ENCODE data around the gene RABGEF1.
"Not testable (repeated sequence)": the region's sequence is repeated elsewhere in the genome, so short reads cannot be mapped to it uniquely, and the experiment has no call there.

Gene RABGEF1

GRCh38 chr7:66707825-66708224 is 32.7 kb upstream of the RABGEF1 start:
- Histone ChIP-seq H3K9me3 (ENCODE audit: control insufficient read depth, insufficient read depth, low read depth, low read length) (no peaks in the 10 kb centered on the region), H3K36me3 (ENCODE audit: control insufficient read depth, insufficient read depth, low read length) (peaks cover 5% of the 10 kb centered on the region; the same call in 1 of the 2 replicates), H3K4me1 (ENCODE audit: control insufficient read depth, insufficient read depth, low read length) (no peaks in the 10 kb centered on the region), H3K9ac (ENCODE audit: low read length) (no peak overlapping the region), H3K27ac (ENCODE audit: low read depth, low read length) (no peak overlapping the region), H3K4me3 (ENCODE audit: low read depth, low read length) (no peak overlapping the region), H3K27me3 (ENCODE audit: control insufficient read depth, insufficient read depth, low read length) (no peaks in the 10 kb centered on the region)

- peaks cover 17% of the 10 kb centered on the region for H3K36me3 ChIP-seq (ENCODE audit: control insufficient read depth, insufficient read depth, low read length)
- not testable (repeated sequence) for H3K9me3 ChIP-seq (ENCODE audit: control insufficient read depth, insufficient read depth, low read depth, low read length); H3K4me3 ChIP-seq (ENCODE audit: low read depth, low read length)
Observed at GRCh38 chr7:66710752-66711151, 29.8 kb upstream of the RABGEF1 start.

GRCh38 chr7:66713687-66714086 is 26.8 kb upstream of the RABGEF1 start:
- H3K27ac ChIP-seq (ENCODE audit: low read depth, low read length): no peak overlapping the region
- H3K27me3 ChIP-seq (ENCODE audit: control insufficient read depth, insufficient read depth, low read length): no peaks in the 10 kb centered on the region
- H3K36me3 ChIP-seq (ENCODE audit: control insufficient read depth, insufficient read depth, low read length): peaks cover 18% of the 10 kb centered on the region
- peaks cover 6% of the 10 kb centered on the region; the same call in 1 of the 2 replicates for H3K9me3 ChIP-seq (ENCODE audit: control insufficient read depth, insufficient read depth, low read depth, low read length)
- no peaks in the 10 kb centered on the region for H3K4me1 ChIP-seq (ENCODE audit: control insufficient read depth, insufficient read depth, low read length)
- H3K9ac ChIP-seq (ENCODE audit: low read length): no peak overlapping the region
- H3K4me3 ChIP-seq (ENCODE audit: low read depth, low read length): no peak overlapping the region

More at GRCh38 chr7:66710752-66711151, 29.8 kb upstream of the RABGEF1 start:
- not testable (repeated sequence) for H3K9ac ChIP-seq (ENCODE audit: low read length); H3K4me1 ChIP-seq (ENCODE audit: control insufficient read depth, insufficient read depth, low read length); H3K27ac ChIP-seq (ENCODE audit: low read depth, low read length); H3K27me3 ChIP-seq (ENCODE audit: control insufficient read depth, insufficient read depth, low read length)

GRCh38 chr7:66716634-66717033 is 23.9 kb upstream of the RABGEF1 start:
- H3K9ac ChIP-seq (ENCODE audit: low read length); H3K4me3 ChIP-seq (ENCODE audit: low read depth, low read length); H3K9me3 ChIP-seq (ENCODE audit: control insufficient read depth, insufficient read depth, low read depth, low read length); H3K27ac ChIP-seq (ENCODE audit: low read depth, low read length); H3K4me1 ChIP-seq (ENCODE audit: control insufficient read depth, insufficient read depth, low read length); H3K27me3 ChIP-seq (ENCODE audit: control insufficient read depth, insufficient read depth, low read length): not testable (repeated sequence)
- H3K36me3 ChIP-seq (ENCODE audit: control insufficient read depth, insufficient read depth, low read length): peaks cover 18% of the 10 kb centered on the region

DNA sequence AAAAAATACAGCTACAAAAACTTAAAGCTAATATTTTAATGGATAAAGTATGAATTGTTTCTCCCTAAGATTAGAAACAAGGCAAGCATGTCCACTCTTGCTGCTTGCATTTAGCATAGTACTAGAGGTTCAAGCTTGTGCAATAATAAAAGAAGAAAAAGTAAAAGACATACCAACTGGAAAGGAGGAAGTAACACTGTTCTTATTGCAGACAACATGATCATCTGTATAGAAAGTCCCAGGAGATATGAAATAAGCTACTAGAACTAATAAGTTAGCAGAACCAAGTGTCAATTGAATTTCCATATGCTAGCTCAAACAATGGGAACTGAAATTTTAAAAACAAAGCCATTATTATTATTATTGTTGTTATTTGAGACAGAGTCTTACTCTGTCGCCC is 20.0 kb upstream of the RABGEF1 start:
- H3K36me3 ChIP-seq (ENCODE audit: control insufficient read depth, insufficient read depth, low read length): peaks cover 5% of the 10 kb centered on the region; the same call in 1 of the 2 replicates

DNA sequence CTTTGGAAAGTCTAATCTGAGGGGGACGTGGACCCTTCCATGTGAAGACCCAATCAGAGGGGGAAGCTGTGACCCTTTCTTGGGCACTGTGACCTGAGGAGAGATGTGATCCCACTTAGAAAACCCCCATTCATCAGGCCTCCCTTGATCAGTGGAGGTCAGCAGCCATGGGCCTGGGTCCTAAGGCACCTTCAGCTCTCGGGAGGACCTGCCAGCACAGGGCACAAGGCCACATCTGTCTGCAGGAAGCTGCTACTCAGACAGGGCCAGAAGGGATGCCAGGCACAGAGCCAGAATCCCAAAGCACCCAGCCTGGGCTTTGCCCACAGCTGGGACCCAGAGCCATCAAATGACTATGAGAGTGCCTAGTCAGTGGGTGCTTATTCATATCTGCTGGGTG is 14.7 kb upstream of the RABGEF1 start:
- H3K27me3 ChIP-seq (ENCODE audit: control insufficient read depth, insufficient read depth, low read length): no peaks in the 10 kb centered on the region
- H3K9ac ChIP-seq (ENCODE audit: low read length): no peak overlapping the region
- H3K36me3 ChIP-seq (ENCODE audit: control insufficient read depth, insufficient read depth, low read length): peaks cover 3% of the 10 kb centered on the region; the same call in 1 of the 2 replicates
- peaks cover 14% of the 10 kb centered on the region for H3K9me3 ChIP-seq (ENCODE audit: control insufficient read depth, insufficient read depth, low read depth, low read length)
- no peak overlapping the region for H3K27ac ChIP-seq (ENCODE audit: low read depth, low read length)
- H3K4me3 ChIP-seq (ENCODE audit: low read depth, low read length): no peak overlapping the region
- H3K4me1 ChIP-seq (ENCODE audit: control insufficient read depth, insufficient read depth, low read length): no peaks in the 10 kb centered on the region

More for the DNA sequence above, 20.0 kb upstream of the RABGEF1 start:
- Histone ChIP-seq H3K9ac (ENCODE audit: low read length) (no peak overlapping the region), H3K27me3 (ENCODE audit: control insufficient read depth, insufficient read depth, low read length) (no peaks in the 10 kb centered on the region), H3K27ac (ENCODE audit: low read depth, low read length) (no peak overlapping the region), H3K4me3 (ENCODE audit: low read depth, low read length) (no peak overlapping the region), H3K9me3 (ENCODE audit: control insufficient read depth, insufficient read depth, low read depth, low read length) (peaks cover 14% of the 10 kb centered on the region), H3K4me1 (ENCODE audit: control insufficient read depth, insufficient read depth, low read length) (no peaks in the 10 kb centered on the region)

DNA sequence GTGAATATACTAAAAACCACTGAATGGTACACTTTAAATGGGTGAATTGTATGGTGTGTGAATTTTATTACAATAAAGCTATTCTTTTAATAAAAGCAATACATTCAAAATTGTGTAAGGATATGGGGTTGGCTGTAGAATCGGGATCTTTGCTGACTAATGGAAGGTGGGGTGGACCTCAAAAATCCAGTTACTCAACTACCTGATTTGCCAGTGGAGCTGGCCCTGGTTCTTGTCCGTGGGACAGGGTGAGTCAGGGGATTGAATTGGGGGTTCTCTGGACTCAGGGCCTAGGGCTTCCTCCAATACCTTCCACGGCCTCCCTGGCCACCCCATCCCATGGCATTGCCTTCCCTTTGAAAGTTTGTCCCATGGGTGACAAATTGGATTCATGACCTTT is 13.5 kb upstream of the RABGEF1 start:
- Histone ChIP-seq H3K4me1 (ENCODE audit: control insufficient read depth, insufficient read depth, low read length) (no peaks in the 10 kb centered on the region), H3K36me3 (ENCODE audit: control insufficient read depth, insufficient read depth, low read length) (peaks cover 3% of the 10 kb centered on the region; the same call in 1 of the 2 replicates)

DNA sequence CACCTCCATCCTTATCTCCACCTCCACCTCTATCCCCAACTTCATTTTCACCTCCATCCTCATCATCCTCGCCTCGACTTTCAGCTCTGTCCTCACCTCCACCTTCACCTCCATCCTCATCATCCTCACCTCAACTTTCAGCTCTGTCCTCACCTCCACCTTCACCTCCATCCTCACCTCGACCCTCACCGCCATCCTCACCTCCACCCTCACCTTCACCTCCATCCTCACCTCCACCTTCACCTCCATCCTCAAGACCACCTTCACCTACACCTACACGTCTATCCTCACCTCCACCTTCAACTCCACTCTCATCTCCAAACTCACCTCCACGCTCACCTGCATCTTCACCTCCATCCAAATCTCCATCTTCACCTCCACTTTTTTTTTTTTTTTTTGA is 12.0 kb upstream of the RABGEF1 start:
- Histone ChIP-seq H3K27me3 (ENCODE audit: control insufficient read depth, insufficient read depth, low read length) (no peaks in the 10 kb centered on the region), H3K9me3 (ENCODE audit: control insufficient read depth, insufficient read depth, low read depth, low read length) (peaks cover 9% of the 10 kb centered on the region; the same call in 1 of the 2 replicates), H3K27ac (ENCODE audit: low read depth, low read length) (no peak overlapping the region), H3K4me1 (ENCODE audit: control insufficient read depth, insufficient read depth, low read length) (no peaks in the 10 kb centered on the region), H3K9ac (ENCODE audit: low read length) (no peak overlapping the region), H3K4me3 (ENCODE audit: low read depth, low read length) (no peak overlapping the region), H3K36me3 (ENCODE audit: control insufficient read depth, insufficient read depth, low read length) (no peaks in the 10 kb centered on the region; the same call in 1 of the 2 replicates)

More for the DNA sequence above, 13.5 kb upstream of the RABGEF1 start:
- Histone ChIP-seq H3K27me3 (ENCODE audit: control insufficient read depth, insufficient read depth, low read length) (no peaks in the 10 kb centered on the region), H3K9me3 (ENCODE audit: control insufficient read depth, insufficient read depth, low read depth, low read length) (peaks cover 11% of the 10 kb centered on the region; the same call in 1 of the 2 replicates), H3K27ac (ENCODE audit: low read depth, low read length) (no peak overlapping the region), H3K4me3 (ENCODE audit: low read depth, low read length) (no peak overlapping the region), H3K9ac (ENCODE audit: low read length) (no peak overlapping the region)

DNA sequence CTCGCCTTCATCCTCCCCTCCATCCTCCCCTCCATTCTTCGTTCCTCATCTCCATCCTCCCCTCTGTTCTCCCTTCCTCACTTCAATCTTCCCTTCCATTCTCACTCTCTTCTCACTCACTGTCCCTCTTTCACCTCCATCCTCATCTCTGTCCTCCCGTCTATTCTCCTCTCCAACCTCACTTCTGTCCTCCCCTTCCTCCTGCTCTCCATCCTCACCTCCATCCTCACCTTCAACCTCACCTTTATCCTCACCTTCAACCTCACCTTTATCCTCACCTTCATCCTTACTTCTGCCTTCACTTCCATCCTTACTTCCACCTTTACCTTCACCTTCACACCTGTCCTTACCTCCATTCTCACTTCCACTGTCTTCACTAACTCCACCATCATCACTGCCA is 11.3 kb upstream of the RABGEF1 start:
- H3K9ac ChIP-seq (ENCODE audit: low read length): no peak overlapping the region
- H3K9me3 ChIP-seq (ENCODE audit: control insufficient read depth, insufficient read depth, low read depth, low read length): peaks cover 8% of the 10 kb centered on the region; the same call in 1 of the 2 replicates
- H3K4me1 ChIP-seq (ENCODE audit: control insufficient read depth, insufficient read depth, low read length): no peaks in the 10 kb centered on the region
- H3K4me3 ChIP-seq (ENCODE audit: low read depth, low read length): no peak overlapping the region
- no peaks in the 10 kb centered on the region; the same call in 1 of the 2 replicates for H3K36me3 ChIP-seq (ENCODE audit: control insufficient read depth, insufficient read depth, low read length)
- H3K27ac ChIP-seq (ENCODE audit: low read depth, low read length): no peak overlapping the region
- H3K27me3 ChIP-seq (ENCODE audit: control insufficient read depth, insufficient read depth, low read length): no peaks in the 10 kb centered on the region

DNA sequence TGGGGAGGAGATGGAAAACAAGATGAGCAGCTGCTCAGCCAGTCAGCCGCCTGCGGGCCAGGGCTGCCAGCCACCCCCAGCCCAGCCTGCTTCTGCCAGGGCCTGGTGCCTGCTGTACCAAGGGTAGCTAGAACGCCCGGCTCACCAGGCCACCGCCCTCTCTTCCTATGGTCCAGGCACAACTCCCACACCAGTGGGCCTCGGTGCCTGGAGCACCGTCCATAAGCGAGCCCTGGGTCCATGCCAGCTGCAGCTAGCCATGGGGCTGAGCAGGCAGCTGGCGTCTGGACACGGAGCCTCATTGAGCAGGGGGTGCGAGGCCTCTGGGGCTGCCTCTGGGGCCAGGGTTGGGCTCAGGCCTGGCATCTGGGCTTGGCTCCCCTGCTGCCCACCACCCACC is 8.5 kb upstream of the RABGEF1 start:
- H3K4me1 ChIP-seq (ENCODE audit: control insufficient read depth, insufficient read depth, low read length): no peaks in the 10 kb centered on the region
- peaks cover 15% of the 10 kb centered on the region for H3K36me3 ChIP-seq (ENCODE audit: control insufficient read depth, insufficient read depth, low read length)
- H3K4me3 ChIP-seq (ENCODE audit: low read depth, low read length): no peak overlapping the region
- H3K27me3 ChIP-seq (ENCODE audit: control insufficient read depth, insufficient read depth, low read length): no peaks in the 10 kb centered on the region
- no peak overlapping the region for H3K27ac ChIP-seq (ENCODE audit: low read depth, low read length)
- H3K9me3 ChIP-seq (ENCODE audit: control insufficient read depth, insufficient read depth, low read depth, low read length): peaks cover 9% of the 10 kb centered on the region; the same call in 1 of the 2 replicates
- H3K9ac ChIP-seq (ENCODE audit: low read length): no peak overlapping the region

- Histone ChIP-seq H3K4me3 (ENCODE audit: low read depth, low read length) (no peak overlapping the region), H3K27me3 (ENCODE audit: control insufficient read depth, insufficient read depth, low read length) (no peaks in the 10 kb centered on the region), H3K9ac (ENCODE audit: low read length) (no peak overlapping the region), H3K4me1 (ENCODE audit: control insufficient read depth, insufficient read depth, low read length) (no peaks in the 10 kb centered on the region), H3K27ac (ENCODE audit: low read depth, low read length) (no peak overlapping the region), H3K36me3 (ENCODE audit: control insufficient read depth, insufficient read depth, low read length) (peaks cover 19% of the 10 kb centered on the region), H3K9me3 (ENCODE audit: control insufficient read depth, insufficient read depth, low read depth, low read length) (peaks cover 9% of the 10 kb centered on the region; the same call in 1 of the 2 replicates)
Observed at GRCh38 chr7:66732439-66732838, 8.1 kb upstream of the RABGEF1 start.

All from HUES6 (cell line).